ENCODE results near the gene STX18.

STX18 gene

GRCh38 chr4:4502694-4503311, 39.0 kb downstream of the STX18 start:
- TF ChIP-seq CTCF (IDR thresholded peaks at IDR 0.05; ENCODE audit: low read depth, low read length, missing control alignments) = no peak
- H3K4me3 ChIP-seq (replicated peaks; ENCODE audit: low read depth, low read length) = no peak overlapping the region
- DNase-seq (ENCODE audit: extremely low read depth, low read depth) = no peak

DNA sequence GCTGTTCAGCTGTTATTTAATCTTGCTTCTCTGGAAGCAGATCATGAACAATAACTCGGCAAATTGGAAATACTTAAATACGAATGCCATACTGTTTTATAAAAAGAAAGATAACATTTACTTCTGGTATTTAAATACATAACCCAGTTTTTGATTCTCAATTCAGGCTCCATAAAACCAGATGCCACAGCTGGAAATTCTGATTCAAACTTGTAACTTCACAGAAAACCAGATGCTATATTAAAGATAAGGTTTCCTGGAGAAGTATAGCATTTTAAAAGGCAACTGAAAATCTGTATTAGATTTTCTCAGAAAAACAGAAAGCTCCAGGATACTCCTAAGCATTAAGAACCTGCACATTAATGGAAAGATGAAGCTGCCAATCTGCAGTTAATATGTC, 40.2 kb downstream of the STX18 start:
- TF ChIP-seq CTCF (IDR thresholded peaks at IDR 0.05; ENCODE audit: low read depth, low read length, missing control alignments) = no peak
- H3K4me3 ChIP-seq (replicated peaks; ENCODE audit: low read depth, low read length) = no peak overlapping the region
- no peak for DNase-seq (ENCODE audit: extremely low read depth, low read depth)

GRCh38 chr4:4499438-4500123, 42.3 kb downstream of the STX18 start:
- DNase-seq (ENCODE audit: extremely low read depth, low read depth) = no peak
- TF ChIP-seq CTCF (IDR thresholded peaks at IDR 0.05; ENCODE audit: low read depth, low read length, missing control alignments) = no peak
- no peak overlapping the region for H3K4me3 ChIP-seq (replicated peaks; ENCODE audit: low read depth, low read length)

DNA sequence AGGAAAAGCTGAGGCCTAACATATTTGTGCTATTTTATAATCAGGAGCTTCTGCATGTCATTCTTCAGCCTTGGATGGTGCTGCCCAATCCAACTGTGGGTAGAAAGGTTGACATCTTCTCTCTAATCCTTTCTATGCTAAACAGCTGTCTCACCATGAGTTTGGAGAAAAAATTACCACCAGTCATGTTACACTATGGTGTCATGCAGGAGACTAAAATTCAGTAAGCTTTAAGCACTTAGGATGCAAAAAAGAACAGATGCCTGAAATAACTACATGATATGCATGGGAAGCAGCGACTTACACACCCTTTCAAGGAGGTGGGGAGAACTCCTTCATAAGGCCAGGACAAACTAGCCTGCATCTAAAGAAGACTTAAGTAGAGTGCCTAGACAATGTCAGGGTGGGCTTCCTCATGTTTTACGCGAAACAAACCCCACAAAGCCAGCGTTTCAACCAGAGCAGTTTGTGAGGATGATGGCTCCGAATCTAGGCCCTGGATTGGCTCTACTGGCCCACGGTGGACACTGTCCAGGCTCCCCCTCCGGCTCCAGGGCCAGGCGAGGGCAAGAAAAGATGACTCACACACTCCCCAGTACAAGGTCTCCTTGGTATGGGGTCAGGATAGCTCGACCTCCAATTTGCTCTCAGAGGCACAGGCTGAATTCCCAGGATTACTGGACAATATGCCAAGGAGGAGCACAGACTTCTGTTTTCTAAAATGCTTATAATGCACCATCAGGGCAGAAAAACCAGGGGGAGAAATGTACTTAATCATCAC, 45.1 kb downstream of the STX18 start:
- H3K4me3 ChIP-seq (replicated peaks; ENCODE audit: low read depth, low read length) = no peak overlapping the region
- no peak for TF ChIP-seq CTCF (IDR thresholded peaks at IDR 0.05; ENCODE audit: low read depth, low read length, missing control alignments)
- no peak for DNase-seq (ENCODE audit: extremely low read depth, low read depth)

DNA sequence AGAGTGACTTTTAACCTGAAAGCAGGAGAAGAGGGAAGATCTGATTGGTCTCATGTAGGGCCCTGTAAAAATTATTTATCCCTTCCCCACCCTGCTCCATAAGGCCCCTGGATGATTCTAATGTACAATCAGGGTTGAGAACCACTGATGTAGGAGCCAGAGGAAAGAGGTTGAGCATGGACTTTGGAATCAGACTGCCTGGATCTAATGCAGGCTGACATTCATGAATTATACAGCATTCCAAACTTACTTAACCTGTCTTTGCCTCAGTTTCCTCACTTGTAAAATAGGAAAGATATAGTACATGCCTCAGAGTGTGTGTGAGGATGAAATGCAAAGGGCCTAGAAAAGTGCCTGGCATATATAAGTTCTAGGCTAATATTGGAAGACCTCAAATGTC, 47.0 kb downstream of the STX18 start:
- no peak overlapping the region for H3K4me3 ChIP-seq (replicated peaks; ENCODE audit: low read depth, low read length)
- TF ChIP-seq CTCF (IDR thresholded peaks at IDR 0.05; ENCODE audit: low read depth, low read length, missing control alignments) = no peak
- DNase-seq (ENCODE audit: extremely low read depth, low read depth) = no peak

DNA sequence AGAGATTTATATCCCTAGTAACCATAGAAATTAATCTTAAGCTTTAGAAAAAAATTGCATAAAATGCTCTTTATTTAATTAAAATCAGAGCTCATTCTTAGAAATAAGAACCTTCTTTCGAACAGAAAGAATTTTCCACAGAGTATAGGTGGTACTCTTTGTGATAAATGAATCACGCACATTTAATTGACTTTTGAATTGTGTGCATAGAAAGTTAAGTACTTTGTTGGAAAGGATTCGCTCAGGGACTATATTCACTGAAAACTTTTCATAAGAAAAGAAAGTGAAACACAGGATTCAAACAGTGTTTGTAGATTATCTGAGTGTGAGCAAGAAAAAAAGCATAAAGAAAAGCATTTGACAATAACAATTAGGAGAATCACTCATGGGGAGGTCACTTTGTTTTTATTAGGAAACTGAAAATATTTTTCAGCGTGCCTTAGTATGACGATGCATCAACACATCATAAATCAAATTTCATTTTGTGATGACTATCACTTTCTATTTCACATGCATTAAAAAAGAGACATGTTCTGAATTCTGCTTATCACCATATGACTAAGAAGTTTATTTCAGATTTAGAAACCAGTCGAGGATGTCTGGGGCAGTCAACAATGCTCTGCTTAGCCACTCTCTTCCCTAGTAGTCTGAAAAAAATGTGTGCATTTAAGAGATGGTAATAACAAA, 49.5 kb downstream of the STX18 start:
- no peak overlapping the region for H3K4me3 ChIP-seq (replicated peaks; ENCODE audit: low read depth, low read length)
- DNase-seq (ENCODE audit: extremely low read depth, low read depth) = no peak
- no peak for TF ChIP-seq CTCF (IDR thresholded peaks at IDR 0.05; ENCODE audit: low read depth, low read length, missing control alignments)

Data from HFF-Myc (cell line).